ENCODE measurements around the gene COA6. TPM values are rescaled to one million over a fixed set of nuclear protein-coding genes. Genes with fewer than 3 reads are reported as not detected.

Gene COA6
- total RNA-seq, 2 donors from 2014 or later = 33.9 to 64.5 TPM

DNA sequence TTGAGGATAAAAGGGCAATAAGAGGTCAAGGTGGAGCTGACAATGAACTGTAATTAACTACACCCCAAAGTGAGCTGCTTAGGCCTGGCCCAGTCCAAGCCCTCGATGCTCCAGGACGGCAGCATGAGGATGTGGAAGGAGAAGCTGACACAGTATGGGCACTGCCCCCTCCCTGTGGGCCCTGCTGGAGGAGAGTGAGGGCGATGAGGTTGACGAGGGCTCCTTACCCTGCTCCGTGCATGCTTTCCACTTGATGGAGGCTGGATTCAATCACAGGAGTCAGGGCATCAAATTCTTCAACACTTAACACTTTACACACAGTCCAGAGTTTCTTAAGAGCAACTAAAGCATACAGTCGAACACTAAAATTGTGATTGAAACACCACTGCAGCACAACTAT lies 32.4 kb downstream of the COA6 start:
- Histone ChIP-seq H3K9me3 (no peaks in the 10 kb centered on the region), H3K9ac (ENCODE audit: low read depth in 2 of 2, low read length in 2 of 2) (no peak overlapping the region), H3K4me1 (no peaks in the 10 kb centered on the region), H3K27ac (no peak overlapping the region), H3K4me3 (no peak overlapping the region), H3K27me3 (no peaks in the 10 kb centered on the region), H3K36me3 (no peaks in the 10 kb centered on the region)
- DNase-seq = no peak
- intact Hi-C loops (cut with DNase I) = no loop called here
- no peak for TF ChIP-seq CTCF (IDR thresholded peaks at IDR 0.05)

- Histone ChIP-seq H3K9me3 (no peaks in the 10 kb centered on the region), H3K4me1 (no peaks in the 10 kb centered on the region), H3K27ac (no peak overlapping the region), H3K4me3 (no peak overlapping the region), H3K27me3 (no peaks in the 10 kb centered on the region), H3K36me3 (no peaks in the 10 kb centered on the region), H3K9ac (ENCODE audit: low read depth in 2 of 2, low read length in 2 of 2) (no peak overlapping the region)
- intact Hi-C loops (cut with DNase I) = no loop called here
- DNase-seq = no peak
- no peak for TF ChIP-seq CTCF (IDR thresholded peaks at IDR 0.05)
These were observed 33.6 kb downstream of the COA6 start for GRCh38 chr1:234406871-234407270.

DNA sequence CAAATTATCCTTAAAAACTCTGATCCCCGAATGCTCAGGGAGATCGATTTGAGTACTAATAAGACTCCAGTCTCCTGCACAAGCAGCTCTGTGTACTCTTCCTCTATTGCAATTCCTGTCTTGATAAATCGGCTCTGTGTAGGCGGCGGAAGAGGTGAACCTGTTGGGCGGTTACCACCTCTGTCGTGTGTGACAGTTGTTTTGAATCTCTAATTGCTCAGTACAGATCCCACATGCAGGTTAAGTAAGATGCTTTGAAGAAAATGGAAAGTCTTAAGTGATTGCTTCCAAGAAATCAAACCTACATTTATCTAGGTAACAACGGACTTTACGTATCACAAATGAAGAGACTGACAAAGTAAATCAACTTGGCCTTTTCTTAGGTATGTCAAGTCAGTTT lies 35.5 kb downstream of the COA6 start:
- Histone ChIP-seq H3K4me1 (no peaks in the 10 kb centered on the region), H3K36me3 (no peaks in the 10 kb centered on the region), H3K27me3 (no peaks in the 10 kb centered on the region), H3K27ac (no peak overlapping the region), H3K9me3 (no peaks in the 10 kb centered on the region), H3K9ac (ENCODE audit: low read depth in 2 of 2, low read length in 2 of 2) (no peak overlapping the region), H3K4me3 (no peak overlapping the region)
- intact Hi-C loops (cut with DNase I) = no loop called here
- no peak for DNase-seq
- TF ChIP-seq CTCF (IDR thresholded peaks at IDR 0.05) = no peak

DNA sequence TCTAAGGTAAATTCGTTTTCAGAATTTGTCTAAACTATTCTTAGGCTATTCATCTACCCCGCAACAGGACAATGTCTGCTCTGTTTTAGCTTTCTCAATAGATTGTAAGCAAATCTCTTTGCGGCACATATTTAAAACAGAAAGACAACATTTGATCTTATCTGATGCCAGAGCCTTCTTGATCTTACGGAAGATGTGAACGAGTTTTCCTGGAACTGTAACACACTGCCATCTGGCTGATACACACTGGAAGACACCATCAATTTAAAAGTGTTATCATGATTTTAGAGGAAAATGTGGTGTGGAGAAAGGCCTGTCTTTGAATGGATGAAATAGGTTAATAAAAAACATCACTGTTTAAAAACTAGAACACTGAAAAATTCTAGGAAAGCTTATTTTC lies 36.1 kb downstream of the COA6 start:
- no peaks in the 10 kb centered on the region for H3K9me3 ChIP-seq
- H3K36me3 ChIP-seq = no peaks in the 10 kb centered on the region
- H3K9ac ChIP-seq (ENCODE audit: low read depth in 2 of 2, low read length in 2 of 2) = no peak overlapping the region
- intact Hi-C loops (cut with DNase I) = no loop called here
- no peaks in the 10 kb centered on the region for H3K4me1 ChIP-seq
- H3K27me3 ChIP-seq = no peaks in the 10 kb centered on the region
- H3K27ac ChIP-seq = no peak overlapping the region
- DNase-seq = no peak
- no peak for TF ChIP-seq CTCF (IDR thresholded peaks at IDR 0.05)
- no peak overlapping the region for H3K4me3 ChIP-seq

GRCh38 chr1:234412830-234413229 lies 39.6 kb downstream of the COA6 start:
- no peak for DNase-seq
- H3K27me3 ChIP-seq = no peaks in the 10 kb centered on the region
- no peak overlapping the region for H3K27ac ChIP-seq
- TF ChIP-seq CTCF (IDR thresholded peaks at IDR 0.05) = no peak
- no peaks in the 10 kb centered on the region for H3K9me3 ChIP-seq
- H3K4me1 ChIP-seq = no peaks in the 10 kb centered on the region
- H3K9ac ChIP-seq (ENCODE audit: low read depth in 2 of 2, low read length in 2 of 2) = no peak overlapping the region
- H3K4me3 ChIP-seq = no peak overlapping the region
- H3K36me3 ChIP-seq = no peaks in the 10 kb centered on the region
- intact Hi-C loops (cut with DNase I) = no loop called here

- no peak overlapping the region for H3K27ac ChIP-seq
- H3K4me1 ChIP-seq = no peaks in the 10 kb centered on the region
- H3K9me3 ChIP-seq = no peaks in the 10 kb centered on the region
- H3K36me3 ChIP-seq = no peaks in the 10 kb centered on the region
- no peak for TF ChIP-seq CTCF (IDR thresholded peaks at IDR 0.05)
- H3K9ac ChIP-seq (ENCODE audit: low read depth in 2 of 2, low read length in 2 of 2) = no peak overlapping the region
- H3K27me3 ChIP-seq = no peaks in the 10 kb centered on the region
- no peak overlapping the region for H3K4me3 ChIP-seq
- no peak for DNase-seq
- intact Hi-C loops (cut with DNase I) = no loop called here
These were observed 40.2 kb downstream of the COA6 start for GRCh38 chr1:234413485-234413884.
